Osteoblast (primary cell): Measurements from ENCODE around the gene SMAD5. TPM values are rescaled to one million over a fixed set of nuclear protein-coding genes. Genes with fewer than 3 reads are reported as not detected.

Experiments
- DNase-seq: peaks from one replicate; pipeline ENCODE4 v3.0.0; 2011; ENCODE audit warnings: low spot score, mixed read lengths; ENCODE audit not compliant: insufficient read length; ENCODE audit errors: missing footprints
- H2AFZ ChIP-seq: 2 replicates; pipeline ENCODE4 v1.6.0; 2011; ENCODE audit warnings: mild to moderate bottlenecking, low read length
- H3K27ac ChIP-seq: 2 replicates; pipeline ENCODE4 v1.5.1; 2011; ENCODE audit warnings: mild to moderate bottlenecking, low read depth, low read length, moderate library complexity
- H3K27me3 ChIP-seq: 2 replicates; pipeline ENCODE4 v1.6.0; 2012; ENCODE audit warnings: mild to moderate bottlenecking, control low read depth, inconsistent platforms, low read length, moderate library complexity; ENCODE audit not compliant: insufficient read depth
- H3K36me3 ChIP-seq: 2 replicates; pipeline ENCODE4 v1.5.1; 2011; ENCODE audit warnings: mild to moderate bottlenecking, low read length, control low read depth, moderate library complexity; ENCODE audit not compliant: insufficient read depth
- H3K4me1 ChIP-seq: 2 replicates; pipeline ENCODE4 v1.5.1; 2011; ENCODE audit warnings: mild to moderate bottlenecking, low read length, control low read depth, moderate library complexity; ENCODE audit not compliant: insufficient read depth
- H3K4me2 ChIP-seq: 2 replicates; pipeline ENCODE4 v1.6.0; 2011; ENCODE audit warnings: mild to moderate bottlenecking, low read length; ENCODE audit not compliant: insufficient read depth
- H3K4me3 ChIP-seq: fragments of 200-600 bp; sonication (generic); 3 replicates; pipeline ENCODE4 v1.5.1; 2012; ENCODE audit warnings: mild to moderate bottlenecking, low read length, inconsistent platforms; ENCODE audit not compliant: insufficient read depth
- H3K79me2 ChIP-seq: 2 replicates; pipeline ENCODE4 v1.6.0; 2012; ENCODE audit warnings: mild to moderate bottlenecking, low read length, control low read depth, inconsistent platforms; ENCODE audit not compliant: insufficient read depth
- H3K9me3 ChIP-seq: 2 replicates; pipeline ENCODE4 v1.5.1; 2011; ENCODE audit warnings: low read depth, low read length, control low read depth
- H4K20me1 ChIP-seq: 2 replicates; pipeline ENCODE4 v1.6.0; 2012; ENCODE audit warnings: mild to moderate bottlenecking, low read length, control low read depth; ENCODE audit not compliant: insufficient read depth
- total RNA-seq: library from RNA; depleted of rRNA; stranded (reverse); fragments of >200 nt; gene quantifications from 2 replicates; pipeline ENCODE4 v1.2.3, GENCODE V29; 2012
- TF ChIP-seq, protein P1 (sequence below): IDR thresholded peaks from 2 replicates; pipeline ENCODE4 v1.5.1; 2011; ENCODE audit warnings: mild to moderate bottlenecking, low read depth, low read length, moderate library complexity; ENCODE audit errors: extremely low read depth

Gene SMAD5
- total RNA-seq, 1 donor, result 58.6 TPM

GRCh38 chr5:136221340-136221739 is 88.7 kb downstream of the SMAD5 start:
- H3K9me3 ChIP-seq, result peaks cover 3% of the 10 kb centered on the region
- no peaks in the 10 kb centered on the region for H3K4me1 ChIP-seq
- H2AFZ ChIP-seq, result no peak overlapping the region
- H3K36me3 ChIP-seq, result no peaks in the 10 kb centered on the region
- H3K79me2 ChIP-seq, result no peaks in the 10 kb centered on the region
- H3K4me3 ChIP-seq, result no peak overlapping the region
- DNase-seq, result no peak
- TF ChIP-seq, protein P1, sequence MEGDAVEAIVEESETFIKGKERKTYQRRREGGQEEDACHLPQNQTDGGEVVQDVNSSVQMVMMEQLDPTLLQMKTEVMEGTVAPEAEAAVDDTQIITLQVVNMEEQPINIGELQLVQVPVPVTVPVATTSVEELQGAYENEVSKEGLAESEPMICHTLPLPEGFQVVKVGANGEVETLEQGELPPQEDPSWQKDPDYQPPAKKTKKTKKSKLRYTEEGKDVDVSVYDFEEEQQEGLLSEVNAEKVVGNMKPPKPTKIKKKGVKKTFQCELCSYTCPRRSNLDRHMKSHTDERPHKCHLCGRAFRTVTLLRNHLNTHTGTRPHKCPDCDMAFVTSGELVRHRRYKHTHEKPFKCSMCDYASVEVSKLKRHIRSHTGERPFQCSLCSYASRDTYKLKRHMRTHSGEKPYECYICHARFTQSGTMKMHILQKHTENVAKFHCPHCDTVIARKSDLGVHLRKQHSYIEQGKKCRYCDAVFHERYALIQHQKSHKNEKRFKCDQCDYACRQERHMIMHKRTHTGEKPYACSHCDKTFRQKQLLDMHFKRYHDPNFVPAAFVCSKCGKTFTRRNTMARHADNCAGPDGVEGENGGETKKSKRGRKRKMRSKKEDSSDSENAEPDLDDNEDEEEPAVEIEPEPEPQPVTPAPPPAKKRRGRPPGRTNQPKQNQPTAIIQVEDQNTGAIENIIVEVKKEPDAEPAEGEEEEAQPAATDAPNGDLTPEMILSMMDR, result no peak
- no peak overlapping the region for H3K27ac ChIP-seq
- peaks cover 21% of the 10 kb centered on the region for H3K27me3 ChIP-seq
- H3K4me2 ChIP-seq, result no peak overlapping the region
- no peaks in the 10 kb centered on the region for H4K20me1 ChIP-seq

DNA sequence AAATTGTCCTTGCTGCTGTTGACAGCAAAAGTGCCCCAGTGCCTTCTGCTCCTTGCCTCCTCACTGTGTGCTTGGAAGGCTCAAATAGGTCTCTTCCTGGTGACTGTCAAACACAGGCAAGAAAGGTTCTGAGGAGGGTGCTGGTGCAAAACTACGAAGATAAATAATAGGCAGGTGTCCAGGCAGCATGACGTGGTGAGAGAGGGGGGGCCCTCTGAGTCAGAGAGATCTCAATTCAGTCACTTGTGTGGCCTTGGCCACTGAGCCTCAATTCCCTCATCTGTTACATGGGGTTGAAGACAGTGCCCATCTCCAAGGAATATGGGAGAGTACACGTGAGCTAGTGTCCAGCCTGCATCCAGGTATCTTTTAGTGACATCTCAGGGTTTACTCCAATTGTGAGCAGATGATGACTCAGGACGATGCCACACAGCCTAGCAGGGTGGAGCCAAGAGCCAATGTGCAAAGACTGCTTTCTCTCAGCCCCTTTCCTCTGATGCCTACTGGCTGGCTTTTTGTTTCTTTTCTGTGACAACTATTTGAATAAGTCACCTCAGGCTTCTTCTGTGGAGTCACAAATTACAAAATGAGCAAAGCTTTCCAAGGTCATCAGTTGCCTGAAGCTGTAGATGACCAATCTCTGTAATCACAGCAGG is 90.1 kb downstream of the SMAD5 start:
- Histone ChIP-seq H3K79me2 (no peaks in the 10 kb centered on the region), H4K20me1 (no peaks in the 10 kb centered on the region), H3K27ac (no peak overlapping the region), H3K27me3 (peaks cover 28% of the 10 kb centered on the region), H3K36me3 (no peaks in the 10 kb centered on the region), H3K4me2 (no peak overlapping the region), H3K4me1 (no peaks in the 10 kb centered on the region), H3K4me3 (no peak overlapping the region), H2AFZ (no peak overlapping the region), H3K9me3 (peaks cover 3% of the 10 kb centered on the region)
- no peak for DNase-seq
- TF ChIP-seq, protein P1, result no peak

- Histone ChIP-seq H3K36me3 (no peaks in the 10 kb centered on the region), H4K20me1 (no peaks in the 10 kb centered on the region), H3K4me1 (no peaks in the 10 kb centered on the region), H3K9me3 (peaks cover 3% of the 10 kb centered on the region), H2AFZ (no peak overlapping the region), H3K27ac (no peak overlapping the region), H3K4me3 (no peak overlapping the region), H3K27me3 (peaks cover 41% of the 10 kb centered on the region), H3K79me2 (no peaks in the 10 kb centered on the region), H3K4me2 (no peak overlapping the region)
- TF ChIP-seq, protein P1, result no peak
- no peak for DNase-seq
Observed at GRCh38 chr5:136225796-136226195, 93.2 kb downstream of the SMAD5 start.

DNA sequence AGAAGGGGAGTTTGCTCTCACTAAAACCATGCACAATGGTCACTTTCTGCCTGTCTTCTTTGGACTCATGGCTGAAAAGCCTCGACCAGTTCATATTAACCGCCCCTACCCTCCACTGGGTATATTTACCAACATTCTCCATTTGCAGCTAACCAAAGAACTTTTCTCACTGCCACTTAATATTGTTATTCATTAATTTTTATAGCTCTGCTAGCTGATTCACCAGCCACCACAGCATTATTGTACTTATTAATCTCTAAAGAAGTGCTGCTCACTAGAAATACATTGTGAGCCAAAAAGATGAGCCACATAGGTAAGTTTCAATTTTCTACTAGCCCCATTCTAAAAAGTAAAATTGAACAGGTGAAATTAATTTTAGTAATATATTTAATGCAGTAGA is 93.8 kb downstream of the SMAD5 start:
- Histone ChIP-seq H2AFZ (no peak overlapping the region), H3K4me1 (no peaks in the 10 kb centered on the region), H3K79me2 (no peaks in the 10 kb centered on the region), H3K9me3 (no peaks in the 10 kb centered on the region), H3K4me3 (no peak overlapping the region), H3K27me3 (peaks cover 41% of the 10 kb centered on the region), H3K4me2 (no peak overlapping the region), H4K20me1 (no peaks in the 10 kb centered on the region), H3K36me3 (no peaks in the 10 kb centered on the region), H3K27ac (no peak overlapping the region)
- DNase-seq, result no peak
- TF ChIP-seq, protein P1, result no peak
